Thoracic aorta (tissue), 2 donors: ENCODE measurements around the gene RTN4RL2. TPM values are rescaled to one million over a fixed set of nuclear protein-coding genes. Genes with fewer than 3 reads are reported as not detected.

Experiments
- ATAC-seq: fragments of 150-250 bp; one replicate; pipeline ENCODE4 v1.8.0; 2017; ENCODE audit warnings: low read depth; ENCODE audit not compliant: insufficient number of reproducible peaks, low FRiP score
- DNase-seq: peaks from one replicate; pipeline ENCODE4 v3.0.0-alpha.2; 2020; ENCODE audit warnings: low spot score
- H3K27ac ChIP-seq, 2 donors: fragments of 200-600 bp; sonication (generic); 1 replicate in 1 of 2; 2 replicates in 1 of 2; pipeline ENCODE4 v1.5.1; 2016; ENCODE audit warnings: mild to moderate bottlenecking in 2 of 2, moderate library complexity in 2 of 2
- H3K27me3 ChIP-seq: fragments of 200-600 bp; sonication (generic); replicated peaks from 2 replicates; pipeline ENCODE4 v1.6.0; 2016; ENCODE audit warnings: mild to moderate bottlenecking; ENCODE audit not compliant: insufficient read depth
- H3K36me3 ChIP-seq: fragments of 200-600 bp; sonication (generic); one replicate; pipeline ENCODE4 v1.5.1; 2016
- H3K4me1 ChIP-seq, 2 donors: fragments of 200-600 bp; sonication (generic); 1 replicate in 1 of 2; 2 replicates in 1 of 2; pipeline versions ENCODE4 v1.5.1 to v1.6.0; 2016; ENCODE audit warnings: low read depth in 2 of 2, mild to moderate bottlenecking in 1 of 2; ENCODE audit not compliant: control insufficient read depth in 1 of 2
- H3K4me3 ChIP-seq: fragments of 200-600 bp; sonication (generic); 2 replicates; pipeline ENCODE4 v1.5.1; 2016; ENCODE audit warnings: mild to moderate bottlenecking
- H3K9me3 ChIP-seq: fragments of 200-600 bp; sonication (generic); 2 replicates; pipeline ENCODE4 v1.5.1; 2016
- CTCF ChIP-seq: fragments of 200-600 bp; sonication (generic); IDR thresholded peaks from one replicate; pipeline ENCODE4 v1.5.1; 2019; ENCODE audit warnings: antibody characterized with exemption
- total RNA-seq, 2 donors: library from RNA; depleted of rRNA; stranded (reverse); fragments of >200 nt; gene quantifications; one replicate each; pipeline versions ENCODE4 v1.1.0 to v1.2.3, GENCODE V29; 2016

RTN4RL2 gene
- total RNA-seq, 2 donors from 2014 or later, result 0.35 TPM; not detected in 1

DNA sequence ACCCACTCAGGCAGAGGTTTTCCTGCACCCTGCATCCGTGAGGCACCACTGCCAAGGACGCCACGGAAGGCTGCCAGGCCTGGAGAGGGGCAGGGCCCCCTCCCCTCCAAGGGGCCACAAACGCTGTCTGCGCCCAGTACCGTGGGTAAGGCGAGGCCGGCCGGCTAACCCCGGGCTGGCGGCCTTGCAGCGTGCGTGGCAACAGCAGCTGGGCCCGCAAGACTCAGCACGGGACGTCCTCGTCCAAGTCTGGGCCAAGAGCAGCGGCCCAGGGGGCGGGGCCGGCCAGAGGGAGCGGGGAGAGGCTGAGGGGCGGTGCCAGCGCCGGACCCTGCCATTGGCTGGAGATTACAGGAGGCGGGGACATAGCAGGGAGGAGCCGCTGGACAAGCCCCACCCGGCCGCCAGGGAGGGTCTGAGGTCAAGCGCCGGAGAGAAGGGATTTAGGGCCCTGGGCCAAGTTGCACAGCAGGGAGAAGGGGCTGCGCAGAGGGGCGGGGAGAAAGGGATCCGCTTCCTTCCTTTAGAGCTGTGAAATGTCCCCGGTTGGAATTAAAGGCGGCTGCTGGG lies 39.2 kb downstream of the RTN4RL2 start:
- DNase-seq (peak; percentile 80), ATAC-seq (peak; percentile 89)
- no peak for TF ChIP-seq CTCF
- no peaks in the 10 kb centered on the region for H3K9me3 ChIP-seq
- peaks cover 0 to 16% of the 10 kb centered on the region in 2 donors for H3K4me1 ChIP-seq
- H3K27me3 ChIP-seq, result no peaks in the 10 kb centered on the region
- peak overlapping the region; percentile 72 for H3K4me3 ChIP-seq
- no peaks in the 10 kb centered on the region for H3K36me3 ChIP-seq
- H3K27ac ChIP-seq, result peak overlapping the region; percentile 76 to 79

DNA sequence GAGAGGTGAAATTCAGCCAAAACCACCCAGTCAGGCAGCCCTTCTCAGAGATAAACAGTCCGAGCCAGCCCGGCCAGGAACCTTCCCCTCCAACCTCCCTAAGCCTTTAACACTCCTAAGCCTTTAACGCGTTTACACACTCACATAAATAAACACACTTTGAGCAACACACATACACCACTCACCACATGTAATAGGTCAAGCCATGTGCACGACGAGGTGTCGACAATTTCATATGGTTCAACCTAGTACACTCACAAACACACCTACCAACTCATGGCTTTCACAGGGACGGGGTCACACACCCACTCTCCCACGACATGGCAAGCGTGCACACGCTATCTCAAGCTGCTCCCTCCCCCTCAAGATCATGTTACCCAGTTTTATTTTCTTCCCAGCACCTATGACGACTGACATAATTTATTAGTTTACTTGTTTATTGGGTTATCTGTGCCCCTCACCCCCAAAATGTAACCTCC lies 39.7 kb downstream of the RTN4RL2 start:
- peak overlapping the region; percentile 72 for H3K4me3 ChIP-seq
- H3K27ac ChIP-seq, result peak overlapping the region; percentile 76 to 79
- peaks cover 0 to 16% of the 10 kb centered on the region in 2 donors for H3K4me1 ChIP-seq
- TF ChIP-seq CTCF, result no peak
- DNase-seq, result no peak
- H3K27me3 ChIP-seq, result no peaks in the 10 kb centered on the region
- H3K9me3 ChIP-seq, result no peaks in the 10 kb centered on the region
- H3K36me3 ChIP-seq, result no peaks in the 10 kb centered on the region
- peak; percentile 50 for ATAC-seq

GRCh38 chr11:57500515-57500914 lies 40.2 kb downstream of the RTN4RL2 start:
- no peak for TF ChIP-seq CTCF
- Histone ChIP-seq H3K27me3 (no peaks in the 10 kb centered on the region), H3K4me1 (peaks cover 0 to 16% of the 10 kb centered on the region in 2 donors), H3K27ac (peak overlapping the region; percentile 76 to 79), H3K4me3 (no peak overlapping the region), H3K9me3 (no peaks in the 10 kb centered on the region), H3K36me3 (no peaks in the 10 kb centered on the region)
- DNase-seq, result no peak
- no peak for ATAC-seq

DNA sequence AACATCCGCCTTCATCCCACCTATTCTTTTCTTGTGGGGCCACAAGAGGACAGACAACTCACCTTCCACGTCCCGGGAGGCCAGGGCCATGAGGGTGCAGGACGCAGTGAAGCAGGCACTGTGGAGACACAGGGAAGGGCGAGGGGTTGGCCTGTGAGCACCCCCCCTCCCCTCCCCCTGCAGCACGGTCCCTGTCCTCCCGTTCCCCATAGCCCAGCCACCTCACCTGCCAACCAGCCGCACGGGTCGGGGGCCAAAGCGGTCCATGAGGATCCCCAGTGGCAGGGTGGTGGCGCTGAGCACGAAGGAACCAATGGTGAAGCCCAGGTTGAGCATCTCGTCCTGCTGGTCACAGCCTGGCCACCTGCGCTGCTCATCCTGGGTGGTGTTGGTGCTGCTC lies 40.6 kb downstream of the RTN4RL2 start:
- H3K27ac ChIP-seq, result no peak overlapping the region
- no peak overlapping the region for H3K4me3 ChIP-seq
- no peak for TF ChIP-seq CTCF
- DNase-seq (no peak), ATAC-seq (no peak)
- no peaks in the 10 kb centered on the region for H3K36me3 ChIP-seq
- H3K4me1 ChIP-seq, result peaks cover 0 to 16% of the 10 kb centered on the region in 2 donors
- H3K9me3 ChIP-seq, result no peaks in the 10 kb centered on the region
- H3K27me3 ChIP-seq, result no peaks in the 10 kb centered on the region

- ATAC-seq (no peak), DNase-seq (no peak)
- H3K4me3 ChIP-seq, result no peak overlapping the region
- TF ChIP-seq CTCF, result no peak
- peak overlapping the region in 1 of 2 donors; percentile 5 for H3K27ac ChIP-seq
- no peaks in the 10 kb centered on the region for H3K27me3 ChIP-seq
- H3K9me3 ChIP-seq, result no peaks in the 10 kb centered on the region
- H3K4me1 ChIP-seq, result peaks cover 0 to 16% of the 10 kb centered on the region in 2 donors
- no peaks in the 10 kb centered on the region for H3K36me3 ChIP-seq
Observed at GRCh38 chr11:57501953-57502352, 41.6 kb downstream of the RTN4RL2 start.
